HepG2 (cell line): ENCODE results near the gene CDYL2. TPM values are rescaled to one million over a fixed set of nuclear protein-coding genes. Genes with fewer than 3 reads are reported as not detected.

Experiments
- ATAC-seq: fragments of 200-7000 bp; cut with Tn5 transposase; 3 replicates; pipeline ENCODE4 v1.9.1; 2020; ENCODE audit warnings: mild to moderate bottlenecking, moderate library complexity
- BruUV-seq: library from RNA; stranded (reverse); fragments of 400-500 nt; replicated peaks from 2 replicates; lab custom pipeline; 2021; lab: Mats Ljungman, UMichigan
- CTCF ChIA-PET: fragments of 300-600 bp; formaldehyde crosslinking; extraction: SDS; loops from one replicate; lab custom pipeline; 2021; ENCODE audit warnings: low total read pairs, inconsistent platforms, low intra/inter-chr PET ratio; lab: Yijun Ruan, JAX
- POLR2A ChIA-PET: fragments of 350-600 bp; sonication (Branson Sonifier 250); formaldehyde crosslinking; loops from one replicate; lab custom pipeline; 2020; ENCODE audit warnings: antibody characterized with exemption, inconsistent platforms; lab: Yijun Ruan, JAX
- DNase-seq: peaks from one replicate; pipeline ENCODE4 v3.0.0-alpha.2; 2015; ENCODE audit warnings: low spot score
- FAIRE-seq: peaks from 3 replicates; lab custom pipeline; 2011; peaks lifted over from hg19 to GRCh38; lab: Jason Lieb, UNC
- H2AFZ ChIP-seq: one replicate; pipeline ENCODE4 v1.6.1; 2011; ENCODE audit warnings: low read length, inconsistent platforms
- H3K27ac ChIP-seq: fragments of 300-600 bp; 3 replicates; pipeline ENCODE4 v1.8.0; 2011; ENCODE audit warnings: mixed run types, mild to moderate bottlenecking, mixed read lengths, low read length, inconsistent platforms; ENCODE audit not compliant: insufficient read depth; ENCODE audit errors: extremely low read length
- H3K27me3 ChIP-seq, 2 experiments: fragments of 200-600 bp in 1 of 2; 2 replicates in 1 of 2; 3 replicates in 1 of 2; pipeline versions ENCODE4 v1.6.0 to v1.8.0; 2011; ENCODE audit warnings: low read length in 2 of 2, mild to moderate bottlenecking in 2 of 2, moderate library complexity in 2 of 2, inconsistent platforms in 1 of 2; ENCODE audit not compliant: insufficient read depth in 2 of 2, control insufficient read depth in 1 of 2
- H3K36me3 ChIP-seq, 2 experiments: fragments of 200-600 bp in 1 of 2; replicated peaks in 1 of 2; 2 replicates in 1 of 2; 3 replicates in 1 of 2; pipeline versions ENCODE4 v1.5.1 to v1.8.0; 2011; ENCODE audit warnings: low read length in 2 of 2, inconsistent platforms in 1 of 2; ENCODE audit not compliant: insufficient read depth in 2 of 2, control insufficient read depth in 1 of 2
- H3K4me1 ChIP-seq: 2 replicates; pipeline ENCODE4 v1.5.1; 2012; ENCODE audit warnings: low read length, inconsistent platforms; ENCODE audit not compliant: insufficient read depth
- H3K4me2 ChIP-seq: 2 replicates; pipeline ENCODE4 v1.6.0; 2011; ENCODE audit warnings: low read depth, low read length, inconsistent platforms
- H3K4me3 ChIP-seq, 3 experiments: fragments of 200-600 bp in 1 of 3; sonication (generic), shearing (Covaris generic) in 1 of 3; replicated peaks in 1 of 3; 2 replicates each; pipeline ENCODE4 v1.5.1; 2011 to 2016; ENCODE audit warnings: low read length in 3 of 3, inconsistent platforms in 2 of 3, low read depth in 2 of 3, mild to moderate bottlenecking in 2 of 3, control low read depth in 1 of 3, mixed read lengths in 1 of 3; ENCODE audit not compliant: insufficient read depth in 1 of 3
- H3K79me2 ChIP-seq: one replicate; pipeline ENCODE4 v1.6.1; 2011; ENCODE audit warnings: low read length, inconsistent platforms; ENCODE audit not compliant: insufficient read depth
- H3K9ac ChIP-seq: 2 replicates; pipeline ENCODE4 v1.6.0; 2011; ENCODE audit warnings: mild to moderate bottlenecking, low read depth, low read length, inconsistent platforms; ENCODE audit not compliant: insufficient read depth
- H3K9me3 ChIP-seq: 2 replicates; pipeline ENCODE4 v1.5.1; 2012; ENCODE audit warnings: mild to moderate bottlenecking, low read length
- H4K20me1 ChIP-seq: 2 replicates; pipeline ENCODE4 v1.6.0; 2011; ENCODE audit warnings: inconsistent platforms, mild to moderate bottlenecking, low read length, moderate library complexity; ENCODE audit not compliant: insufficient read depth
- CC2D1A ChIP-seq: sonication (generic); formaldehyde crosslinking; IDR thresholded peaks from 2 replicates; pipeline ENCODE4 v1.8.1; 2023; ENCODE audit warnings: mild to moderate bottlenecking, missing genetic modification reagents
- ELF3 ChIP-seq: IDR thresholded peaks from 2 replicates; pipeline ENCODE4 v1.6.1; 2016; ENCODE audit warnings: missing genetic modification reagents, missing compliant biosample characterization
- ELF4 ChIP-seq: sonication (generic); formaldehyde crosslinking; IDR thresholded peaks from 2 replicates; pipeline ENCODE4 v1.5.0; 2020; ENCODE audit warnings: missing genetic modification reagents, mild to moderate bottlenecking, moderate library complexity, borderline replicate concordance
- IRX3 ChIP-seq: sonication (generic); formaldehyde crosslinking; IDR thresholded peaks from 2 replicates; pipeline ENCODE4 v1.8.1; 2023; ENCODE audit warnings: mild to moderate bottlenecking, low read depth, missing genetic modification reagents, borderline replicate concordance
- KMT2B ChIP-seq: IDR thresholded peaks from 2 replicates; pipeline ENCODE4 v1.6.1; 2016; ENCODE audit warnings: missing genetic modification reagents, missing compliant biosample characterization
- MEF2D ChIP-seq: sonication (generic); formaldehyde crosslinking; IDR thresholded peaks from 2 replicates; pipeline ENCODE4 v1.5.1; 2020; ENCODE audit warnings: mild to moderate bottlenecking, missing genetic modification reagents
- MIER2 ChIP-seq: IDR thresholded peaks from 2 replicates; pipeline ENCODE4 v1.6.1; 2016; ENCODE audit warnings: missing biosample characterization, missing genetic modification reagents
- ZNF292 ChIP-seq: sonication (generic); formaldehyde crosslinking; IDR thresholded peaks from 2 replicates; pipeline ENCODE4 v1.8.1; 2022; ENCODE audit warnings: mild to moderate bottlenecking, low read depth, missing genetic modification reagents, borderline replicate concordance
- ZNF75D ChIP-seq: sonication (generic); formaldehyde crosslinking; IDR thresholded peaks from 2 replicates; pipeline ENCODE4 v1.8.1; 2023; ENCODE audit warnings: missing genetic modification reagents, mild to moderate bottlenecking, borderline replicate concordance
- WGBS: methylation state at CpG from one replicate; pipeline ENCODE4 v1.1.6; 2017; ENCODE audit warnings: low lambda C conversion rate; 5-methylcytosine and 5-hydroxymethylcytosine counted together
- in situ Hi-C: cut with HindIII; loops from 2 replicates; pipeline ENCODE4 v1.10.0; 2017; ENCODE audit warnings: low pct_unique_long_range_greater_than_20kb; ENCODE audit not compliant: extremely low pct_ligation_motif_present
- intact Hi-C: fragments of 100-400 bp; cut with micrococcal nuclease; formaldehyde crosslinking; loops from one replicate; pipeline ENCODE4 v1.10.0; 2022; ENCODE audit not compliant: unreplicated experiment
- polyA plus RNA-seq, 8 experiments: library from polyadenylated mRNA; depleted of rRNA in 3 of 8; stranded (reverse) in 7 of 8; unstranded in 1 of 8; fragments of >200 nt; fragmentation: Illumina TruSeq in 4 of 8; extraction: Trizol in 4 of 8; gene quantifications; 2 replicates each; pipeline versions ENCODE4 v1.2.1 to v1.2.3, GENCODE V29; 2011 to 2016; ENCODE audit warnings: low read depth in 4 of 8, missing spikeins in 1 of 8, mixed read lengths in 1 of 8; ENCODE audit not compliant: insufficient read depth in 1 of 8
- total RNA-seq, 5 experiments: library from RNA; depleted of rRNA; stranded (reverse); fragments of >200 nt; fragmentation: Illumina TruSeq; extraction: Trizol; gene quantifications; 2 replicates each; pipeline ENCODE4 v1.2.3, GENCODE V29; 2016; ENCODE audit warnings: low read depth in 1 of 5
- TF ChIP-seq, protein P1 (sequence below): IDR thresholded peaks from 2 replicates; pipeline ENCODE4 v1.6.1; 2016; ENCODE audit warnings: mild to moderate bottlenecking

Gene CDYL2
- total and polyA plus RNA-seq, 2 of the 13 experiments (the other 11 are each of a cell fraction or from before 2014, with no cell fraction given), result 0.07 to 0.35 TPM

- 44% methylated on average over 6 of the region's 6 CpGs for WGBS
- in situ Hi-C loops, result no loop called here
- no peak overlapping the region for H3K4me3 ChIP-seq
- no peaks in the 10 kb centered on the region for H3K9me3 ChIP-seq
- H3K4me2 ChIP-seq, result no peak overlapping the region
- H2AFZ ChIP-seq, result no peak overlapping the region
- no peak overlapping the region for H3K27ac ChIP-seq
- POLR2A ChIA-PET, result no interaction called here
- H4K20me1 ChIP-seq, result no peaks in the 10 kb centered on the region
- H3K4me1 ChIP-seq, result no peaks in the 10 kb centered on the region
- intact Hi-C loops, result no loop called here
- BruUV-seq, result no TSS peak
- H3K36me3 ChIP-seq, result no peaks in the 10 kb centered on the region
- no peaks in the 10 kb centered on the region for H3K27me3 ChIP-seq
- H3K79me2 ChIP-seq, result no peaks in the 10 kb centered on the region
- ATAC-seq, result no peak
- CTCF ChIA-PET, result no interaction called here
- TF ChIP-seq MIER2 (CRISPR knock-in tag) (no peak), ELF3 (CRISPR knock-in tag) (no peak), ZNF292 (CRISPR knock-in tag) (no peak), CC2D1A (no peak), MEF2D (CRISPR knock-in tag) (no peak), ELF4 (CRISPR knock-in tag) (no peak)
- TF ChIP-seq, protein P1, sequence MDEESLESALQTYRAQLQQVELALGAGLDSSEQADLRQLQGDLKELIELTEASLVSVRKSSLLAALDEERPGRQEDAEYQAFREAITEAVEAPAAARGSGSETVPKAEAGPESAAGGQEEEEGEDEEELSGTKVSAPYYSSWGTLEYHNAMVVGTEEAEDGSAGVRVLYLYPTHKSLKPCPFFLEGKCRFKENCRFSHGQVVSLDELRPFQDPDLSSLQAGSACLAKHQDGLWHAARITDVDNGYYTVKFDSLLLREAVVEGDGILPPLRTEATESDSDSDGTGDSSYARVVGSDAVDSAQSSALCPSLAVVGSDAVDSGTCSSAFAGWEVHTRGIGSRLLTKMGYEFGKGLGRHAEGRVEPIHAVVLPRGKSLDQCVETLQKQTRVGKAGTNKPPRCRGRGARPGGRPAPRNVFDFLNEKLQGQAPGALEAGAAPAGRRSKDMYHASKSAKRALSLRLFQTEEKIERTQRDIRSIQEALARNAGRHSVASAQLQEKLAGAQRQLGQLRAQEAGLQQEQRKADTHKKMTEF (CRISPR knock-in tag), result no peak
- no peak for FAIRE-seq
- DNase-seq, result no peak
- H3K9ac ChIP-seq, result no peak overlapping the region
These were observed 44.8 kb downstream of the CDYL2 start for GRCh38 chr16:80759419-80760162.

GRCh38 chr16:80754476-80754875, 49.9 kb downstream of the CDYL2 start:
- H3K9me3 ChIP-seq, result no peaks in the 10 kb centered on the region
- ATAC-seq, result no peak
- DNase-seq, result no peak
- H3K27ac ChIP-seq, result no peak overlapping the region
- intact Hi-C loops (no loop called here), in situ Hi-C loops (no loop called here)
- WGBS, result 35% methylated on average over 4 of the region's 5 CpGs
- no peaks in the 10 kb centered on the region for H4K20me1 ChIP-seq
- no peak for FAIRE-seq
- POLR2A ChIA-PET, result no interaction called here
- BruUV-seq, result no TSS peak
- no peak overlapping the region for H3K4me3 ChIP-seq
- CTCF ChIA-PET, result no interaction called here
- no peaks in the 10 kb centered on the region for H3K27me3 ChIP-seq
- no peaks in the 10 kb centered on the region for H3K4me1 ChIP-seq
- no peak overlapping the region for H3K4me2 ChIP-seq
- H2AFZ ChIP-seq, result no peak overlapping the region
- TF ChIP-seq ZNF75D (no peak), KMT2B (no peak), IRX3 (CRISPR knock-in tag) (no peak)
- H3K79me2 ChIP-seq, result no peaks in the 10 kb centered on the region
- no peak overlapping the region for H3K9ac ChIP-seq
- no peaks in the 10 kb centered on the region for H3K36me3 ChIP-seq
